IMR-90 (cell line): ENCODE measurements around the gene ERC2.

Experiments
- CHD1 ChIP-seq: IDR thresholded peaks from 2 replicates; pipeline ENCODE4 v1.6.1; 2012; ENCODE audit warnings: low read depth, low read length, improper control_type of control experiment
- CTCF ChIP-seq: conservative IDR thresholded peaks from 2 replicates; pipeline ENCODE4 v1.5.1; 2012; ENCODE audit warnings: mild to moderate bottlenecking, low read depth, low read length, improper control_type of control experiment
- FOS ChIP-seq: fragments of 150-350 bp; IDR thresholded peaks from 2 replicates; pipeline ENCODE4 v1.6.1; 2016; ENCODE audit warnings: low read depth, low read length
- MAFK ChIP-seq: IDR thresholded peaks from 2 replicates; pipeline ENCODE4 v1.6.1; 2012; ENCODE audit warnings: low read depth, low read length, improper control_type of control experiment
- MAZ ChIP-seq: IDR thresholded peaks from 2 replicates; pipeline ENCODE4 v1.6.1; 2012; ENCODE audit warnings: low read depth, mild to moderate bottlenecking, low read length, improper control_type of control experiment, moderate library complexity, borderline replicate concordance
- MXI1 ChIP-seq: IDR thresholded peaks from 2 replicates; pipeline ENCODE4 v1.6.1; 2012; ENCODE audit warnings: low read depth, mild to moderate bottlenecking, low read length, moderate library complexity, borderline replicate concordance
- NFE2L2 ChIP-seq: fragments of 150-350 bp; IDR thresholded peaks from 2 replicates; pipeline ENCODE4 v1.6.1; 2016; ENCODE audit warnings: low read depth, mild to moderate bottlenecking, low read length
- POLR2A ChIP-seq: IDR thresholded peaks from 2 replicates; pipeline ENCODE4 v1.6.1; 2012; ENCODE audit warnings: mild to moderate bottlenecking, low read depth, low read length
- RAD21 ChIP-seq: IDR thresholded peaks from 2 replicates; pipeline ENCODE4 v1.6.1; 2012; ENCODE audit warnings: low read length, improper control_type of control experiment
- RCOR1 ChIP-seq: IDR thresholded peaks from 2 replicates; pipeline ENCODE4 v1.6.1; 2012; ENCODE audit warnings: mild to moderate bottlenecking, low read length, improper control_type of control experiment; ENCODE audit not compliant: insufficient replicate concordance
- RFX5 ChIP-seq: IDR thresholded peaks from 2 replicates; pipeline ENCODE4 v1.8.0; 2012; ENCODE audit warnings: low read depth, mild to moderate bottlenecking, low read length, moderate library complexity
- SMC3 ChIP-seq: fragments of 150-350 bp; IDR thresholded peaks from 2 replicates; pipeline ENCODE4 v1.6.1; 2016; ENCODE audit warnings: low read depth, mild to moderate bottlenecking, antibody characterized with exemption, low read length, moderate library complexity
- USF2 ChIP-seq: fragments of 150-350 bp; IDR thresholded peaks from 2 replicates; pipeline ENCODE4 v1.6.1; 2017; ENCODE audit warnings: mild to moderate bottlenecking, antibody characterized with exemption, low read length, low read depth

GRCh38 chr3:55815262-55815661, 653.0 kb downstream of the ERC2 start:
- TF ChIP-seq CTCF (no peak), POLR2A (no peak), FOS (no peak), MAFK (no peak), USF2 (no peak), CHD1 (no peak), SMC3 (no peak), RFX5 (no peak), MAZ (no peak), RAD21 (no peak), NFE2L2 (no peak), RCOR1 (no peak), MXI1 (no peak)
